Measurements from ENCODE around the gene ELF4. TPM values are rescaled to one million over a fixed set of nuclear protein-coding genes. Genes with fewer than 3 reads are reported as not detected.

The ELF4 gene
- 2.8 TPM for total RNA-seq
- long read RNA-seq, full-length matches to known transcripts = 1 of 2 reads
- long read RNA-seq, partial matches to known transcripts = 1 of 2 reads
- long read RNA-seq, other reads (novel, unspliced or antisense) = 0 of 2 reads

DNA sequence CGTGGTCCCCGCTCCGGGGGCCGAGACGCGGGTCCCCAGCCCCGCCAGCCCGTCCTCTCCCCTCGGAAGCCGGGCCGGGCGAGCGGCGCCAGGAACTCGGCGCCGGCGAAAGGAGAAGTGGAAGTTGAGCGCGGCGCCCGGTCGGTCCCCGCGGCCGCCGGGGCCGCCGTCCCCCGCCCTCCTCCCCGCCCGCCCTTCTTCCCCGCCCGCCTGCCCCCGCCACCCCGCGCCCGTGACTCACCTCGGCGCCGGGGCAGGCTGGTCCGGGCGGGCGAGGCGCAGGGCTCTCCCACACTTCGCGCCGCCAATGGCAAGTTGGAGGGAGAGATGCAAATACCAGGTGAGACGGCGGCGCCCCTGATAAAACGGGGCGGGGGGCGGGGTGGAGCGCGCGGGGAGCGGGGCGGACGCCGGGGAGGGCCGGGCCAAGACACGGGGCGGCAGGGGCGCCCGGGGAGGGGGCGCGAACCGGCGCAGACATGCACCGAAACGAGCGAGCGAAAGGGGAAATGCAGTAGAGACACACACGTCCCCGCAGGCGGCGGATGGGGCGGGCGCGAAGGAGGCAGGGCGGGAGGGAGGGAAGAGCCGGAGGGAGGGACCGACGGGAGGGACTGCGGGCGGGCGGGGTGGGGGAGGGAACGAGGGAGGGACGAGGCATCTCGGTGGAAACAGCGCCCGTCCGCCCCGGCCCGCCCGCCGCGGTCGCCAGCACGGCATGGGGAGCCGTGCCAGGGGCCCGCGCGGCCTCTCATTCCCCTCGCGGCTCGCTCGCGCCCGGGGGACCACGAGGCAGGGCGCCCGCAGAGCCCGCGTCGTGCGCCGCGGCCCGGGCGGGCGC, at the start of gene ELF4:
ELF4 (minus strand) TSS at position 119 of the 841 bp plus-strand sequence. CDS start 29,167 bp downstream, outside the sequence.
- intact Hi-C loops (cut with DNase I) = no loop called here
- ATAC-seq (peak; percentile 65), DNase-seq (ENCODE audit: missing footprints) (peak; percentile 70)

DNA sequence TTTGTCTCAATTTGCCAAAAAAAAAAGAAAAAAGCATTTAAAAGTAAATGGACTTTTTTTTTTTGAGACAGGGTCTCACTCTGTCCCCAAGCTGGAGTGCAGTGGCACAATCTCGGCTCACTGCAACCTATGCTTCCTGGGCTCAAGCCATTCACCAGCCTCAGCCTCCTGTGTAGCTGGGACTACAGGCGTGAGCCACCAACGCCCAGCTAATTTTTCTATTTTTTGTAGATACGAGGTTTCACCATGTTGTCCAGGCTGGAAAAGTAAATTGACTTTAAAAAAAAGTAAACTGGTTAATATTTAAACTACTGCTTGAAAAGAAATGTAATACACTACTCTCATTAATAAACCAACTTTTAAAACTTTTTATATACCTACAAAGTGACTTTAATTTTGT, 49.5 kb upstream of the ELF4 start:
- DNase-seq (ENCODE audit: missing footprints) = no peak
- ATAC-seq = no peak

DNA sequence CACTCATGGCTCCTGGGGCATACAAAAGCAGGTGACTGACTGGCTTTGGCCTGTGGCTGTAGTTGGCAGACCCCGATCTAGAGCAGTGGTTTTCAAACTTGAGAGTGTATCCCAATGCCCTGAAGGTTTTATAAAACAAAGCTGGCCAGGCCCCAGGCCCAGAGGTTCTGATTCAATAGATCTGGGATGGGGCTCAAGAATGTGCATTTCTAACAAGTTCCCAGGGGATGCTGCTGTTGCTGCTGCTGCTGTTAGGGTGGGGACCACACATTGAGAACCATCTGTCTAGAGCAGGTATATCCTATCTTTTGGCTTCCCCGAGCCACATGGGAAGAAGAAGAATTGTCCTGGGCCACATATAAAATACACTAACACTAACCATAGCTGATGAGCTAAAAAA, 48.0 kb upstream of the ELF4 start:
- DNase-seq (ENCODE audit: missing footprints) (no peak), ATAC-seq (no peak)
- intact Hi-C loops (cut with DNase I) = no loop called here

More for the DNA sequence above, 49.5 kb upstream of the ELF4 start:
- intact Hi-C loops (cut with DNase I) = no loop called here

DNA sequence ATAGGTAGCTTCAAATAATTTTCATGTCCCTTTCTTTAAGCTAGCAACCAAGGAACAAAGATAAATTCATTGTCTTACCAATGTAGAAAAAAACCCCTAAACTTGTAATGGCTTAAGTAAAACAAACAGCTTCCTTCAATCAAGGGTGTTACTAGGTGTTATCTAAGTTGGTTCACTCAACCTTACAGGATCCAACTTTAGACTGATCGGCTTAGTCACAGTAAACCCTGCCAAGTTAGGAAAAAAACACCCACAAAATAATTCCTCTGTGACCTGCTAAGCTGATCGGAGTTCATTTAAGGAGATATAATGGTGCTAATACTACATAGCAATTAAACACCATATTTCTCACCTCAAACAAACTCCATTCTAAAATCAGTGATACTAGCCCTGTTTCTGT, 45.3 kb upstream of the ELF4 start:
- no peak for ATAC-seq
- DNase-seq (ENCODE audit: missing footprints) = no peak
- intact Hi-C loops (cut with DNase I) = no loop called here

DNA sequence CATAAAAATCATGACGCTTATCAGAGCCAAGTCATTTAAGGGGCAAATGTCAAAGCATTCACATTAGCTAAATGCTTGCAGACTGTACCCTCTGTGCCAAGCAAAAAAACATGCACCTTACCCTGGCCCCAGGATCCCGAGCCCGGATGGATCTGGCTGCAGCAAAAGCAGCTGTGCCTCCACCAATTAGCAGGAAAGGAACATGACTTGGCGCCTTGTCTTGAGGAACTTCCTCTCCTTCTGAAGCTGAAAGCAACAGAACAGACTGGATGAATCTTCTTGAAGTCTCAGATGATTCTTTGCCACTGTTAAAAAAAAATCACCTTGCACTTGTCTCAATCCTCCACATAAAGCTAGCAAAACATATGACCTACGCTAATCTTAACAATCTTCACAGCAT, 37.3 kb upstream of the ELF4 start:
- intact Hi-C loops (cut with DNase I) = no loop called here
- ATAC-seq = no peak
- no peak for DNase-seq (ENCODE audit: missing footprints)

DNA sequence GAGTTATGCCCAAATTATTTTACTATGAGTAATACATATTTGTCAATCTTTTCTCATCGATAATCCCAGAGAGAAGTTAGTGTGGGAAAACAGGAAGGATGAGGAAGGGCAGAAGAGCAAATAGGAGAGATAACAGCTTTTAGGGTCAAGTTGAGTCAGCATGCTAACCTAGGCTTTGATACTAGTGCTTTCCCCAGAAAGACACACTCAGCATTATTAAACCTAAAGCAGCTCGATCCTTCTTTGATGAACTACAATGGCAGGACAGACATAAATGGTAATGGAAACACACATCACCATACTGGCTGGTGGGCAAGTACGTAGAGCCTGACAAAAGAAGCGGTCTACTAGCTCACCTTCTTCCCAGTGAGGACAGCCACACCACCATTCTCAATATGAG, 34.8 kb upstream of the ELF4 start:
- ATAC-seq (no peak), DNase-seq (ENCODE audit: missing footprints) (no peak)
- intact Hi-C loops (cut with DNase I) = no loop called here

DNA sequence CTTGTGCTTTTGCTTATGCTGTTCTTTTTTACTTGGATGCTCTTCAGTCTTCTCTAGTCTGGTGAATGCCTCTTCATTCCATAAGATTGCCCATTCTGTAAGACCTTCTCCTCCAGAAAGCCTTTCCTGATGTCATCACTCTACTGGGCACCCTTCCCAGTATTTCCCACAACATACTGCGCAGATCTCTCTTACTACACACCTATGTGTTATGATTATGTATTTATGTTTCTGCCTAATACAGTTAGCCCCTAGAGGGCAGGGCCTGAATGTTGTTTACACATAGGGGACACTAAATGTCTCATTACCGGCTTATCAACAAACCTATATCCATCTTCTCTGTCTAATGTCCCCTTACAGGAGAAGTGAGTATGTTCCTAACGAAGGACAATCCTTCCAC, 34.2 kb upstream of the ELF4 start:
- intact Hi-C loops (cut with DNase I) = no loop called here
- DNase-seq (ENCODE audit: missing footprints) (no peak), ATAC-seq (no peak)

DNA sequence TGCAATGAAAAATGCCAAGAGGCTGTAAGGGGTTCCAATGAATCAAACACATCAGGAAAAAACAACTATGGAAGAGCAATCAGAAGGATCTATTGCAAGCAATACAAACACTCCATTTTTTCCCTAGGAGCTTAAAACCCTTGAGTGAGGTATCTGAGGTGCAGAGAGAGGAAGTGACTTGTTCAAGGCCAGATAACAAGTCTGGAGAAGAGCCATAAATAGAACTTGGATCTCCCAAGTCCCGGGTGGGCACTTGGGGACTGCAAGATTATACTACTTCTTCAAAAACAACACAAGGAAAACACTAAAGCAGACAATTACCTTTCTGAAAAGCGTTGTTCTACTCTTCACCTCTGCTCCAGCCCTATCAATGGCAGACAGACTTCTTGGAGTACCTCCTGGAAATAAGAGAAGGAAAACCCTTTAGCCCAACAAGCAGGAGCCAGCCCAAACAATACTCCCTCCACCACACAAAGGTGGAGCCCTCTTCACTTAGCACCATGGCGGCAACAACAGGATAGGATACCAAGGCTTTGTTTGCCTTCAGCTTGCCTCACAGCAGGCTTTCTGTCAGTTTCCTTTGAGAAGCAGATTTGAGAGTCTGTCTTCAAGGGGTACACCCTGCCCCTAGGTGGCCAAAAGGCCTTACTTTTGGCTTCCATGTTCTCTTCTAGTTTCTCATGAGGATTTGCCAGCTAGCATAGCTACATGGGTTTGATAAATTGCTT, 29.3 kb upstream of the ELF4 start:
- DNase-seq (ENCODE audit: missing footprints) (no peak), ATAC-seq (no peak)
- intact Hi-C loops (cut with DNase I) = no loop called here

DNA sequence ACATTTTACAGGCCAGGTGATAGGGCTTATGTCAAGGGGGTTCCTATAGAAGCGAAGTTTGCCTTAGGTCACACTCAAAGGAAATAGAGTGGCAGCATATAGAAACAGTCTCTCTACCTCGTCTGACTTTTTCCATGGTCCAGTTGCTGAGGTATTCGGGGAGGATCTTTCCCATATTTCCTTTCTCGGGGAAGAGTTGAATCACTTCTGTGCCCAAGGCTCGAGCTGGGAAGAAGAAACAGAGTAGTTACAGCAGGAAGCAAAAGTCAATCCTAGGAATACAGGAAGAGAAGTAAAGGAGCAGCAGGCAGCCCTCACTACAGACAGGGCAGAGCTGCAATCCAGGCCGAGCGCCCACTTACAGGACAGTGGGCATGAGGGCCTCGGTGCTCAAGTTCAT, 26.7 kb upstream of the ELF4 start:
- ATAC-seq (no peak), DNase-seq (ENCODE audit: missing footprints) (no peak)
- intact Hi-C loops (cut with DNase I) = no loop called here

DNA sequence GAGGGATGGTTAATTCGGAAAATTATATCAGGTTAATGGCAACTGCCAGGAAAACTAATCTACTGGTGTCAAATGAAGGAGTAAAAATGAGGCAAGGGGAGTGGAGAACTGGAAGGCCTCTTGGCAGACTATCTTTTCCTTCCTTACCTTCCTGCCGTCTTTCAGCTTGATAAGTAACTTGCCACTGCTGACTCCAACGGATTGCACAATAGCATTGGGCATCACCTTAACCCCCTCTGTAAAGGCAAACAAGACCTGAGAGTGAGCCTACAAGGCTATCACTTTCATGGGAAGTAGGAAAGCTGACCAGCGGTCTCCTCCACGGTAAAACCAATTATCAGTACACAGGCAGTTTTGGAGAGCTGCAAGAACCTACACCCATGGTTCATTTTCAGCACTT, 26.2 kb upstream of the ELF4 start:
- ATAC-seq = no peak
- no peak for DNase-seq (ENCODE audit: missing footprints)
- intact Hi-C loops (cut with DNase I) = no loop called here

DNA sequence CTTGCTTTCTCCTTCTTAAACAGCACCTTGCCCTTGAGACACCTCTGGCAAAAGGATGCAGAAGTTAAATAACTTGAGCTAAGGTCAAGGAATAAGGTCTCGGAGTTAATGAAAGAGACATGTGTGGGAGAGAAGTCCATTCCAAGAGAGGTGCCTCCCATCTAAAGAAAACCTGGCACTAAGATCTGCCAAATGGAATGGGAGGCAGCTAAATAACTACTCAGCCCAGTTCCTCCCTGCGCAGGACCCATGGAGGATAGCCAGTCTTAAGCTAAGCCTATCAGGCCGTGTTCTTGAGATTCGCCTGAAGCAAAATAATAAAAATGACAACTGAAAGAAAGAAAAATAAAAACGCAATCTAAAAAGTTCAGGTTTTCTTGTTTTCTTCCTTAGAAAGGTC, 20.7 kb upstream of the ELF4 start:
- DNase-seq (ENCODE audit: missing footprints) (no peak), ATAC-seq (no peak)
- intact Hi-C loops (cut with DNase I) = no loop called here

DNA sequence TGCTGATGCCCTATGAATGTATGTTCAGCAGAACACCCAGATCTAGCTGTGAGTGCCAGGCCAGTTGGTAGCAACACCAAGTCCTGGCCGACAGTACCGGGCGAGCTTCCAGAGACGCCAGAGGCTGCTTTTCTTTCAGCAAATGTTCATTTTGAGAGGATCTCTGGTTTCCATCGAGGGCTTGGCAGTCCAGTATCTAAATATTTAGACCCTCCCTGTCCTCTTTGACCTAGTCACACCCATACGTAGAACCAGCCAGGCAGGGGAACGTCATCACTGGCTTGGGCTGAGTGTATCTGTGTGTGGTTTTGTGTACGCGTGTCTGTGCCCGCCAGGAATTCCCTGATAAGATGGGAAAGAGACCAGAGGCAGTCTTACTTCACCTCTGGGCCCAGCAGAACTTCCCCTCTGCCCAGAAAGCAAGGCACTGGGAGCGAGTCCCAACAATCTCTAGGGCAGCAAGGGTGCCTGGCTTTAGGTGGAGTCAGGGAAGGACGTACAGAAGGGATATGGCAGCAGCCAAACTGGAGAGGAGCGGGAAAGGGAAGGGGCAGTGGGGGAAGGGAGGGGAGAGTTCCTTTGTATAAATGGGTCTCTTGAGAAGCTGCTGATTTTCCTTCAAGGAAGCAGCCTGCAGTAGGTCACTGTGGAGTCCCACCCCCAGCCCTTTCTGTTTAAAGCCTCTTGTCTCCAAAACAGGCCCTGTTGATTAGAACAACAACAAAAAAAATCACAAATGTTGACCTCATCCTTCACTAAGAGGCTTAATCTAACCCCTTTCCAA, 15.0 kb upstream of the ELF4 start:
- ATAC-seq (peak; percentile 77), DNase-seq (ENCODE audit: missing footprints) (peak; percentile 70)
- intact Hi-C loops (cut with DNase I) = loop anchor here (2.0 kb wide), 1 partner anchor 40 kb away; the partner anchor contains the start of gene AIFM1

DNA sequence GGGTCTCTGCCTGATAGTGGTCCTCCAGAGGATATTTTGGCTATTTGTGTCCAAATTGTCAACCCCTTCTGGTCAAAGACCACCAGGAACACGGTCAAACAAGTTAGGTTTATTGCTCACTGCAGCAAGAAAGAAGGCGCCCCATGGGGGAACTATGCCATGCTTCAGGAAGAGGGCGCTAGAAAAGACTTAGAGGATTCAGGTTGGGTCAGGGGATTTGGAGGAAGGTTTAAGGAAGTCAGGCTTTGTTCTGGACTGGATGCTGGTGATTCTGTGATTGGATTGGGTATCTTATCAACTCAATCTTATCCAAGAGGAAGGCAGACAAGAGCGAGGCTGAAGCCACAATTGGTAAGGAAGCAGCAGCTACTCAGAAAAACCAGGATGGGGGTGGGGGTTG, 14.3 kb upstream of the ELF4 start:
- intact Hi-C loops (cut with DNase I) = loop anchor here (2.0 kb wide), 1 partner anchor 40 kb away; the partner anchor contains the start of gene AIFM1
- ATAC-seq (no peak), DNase-seq (ENCODE audit: missing footprints) (no peak)

DNA sequence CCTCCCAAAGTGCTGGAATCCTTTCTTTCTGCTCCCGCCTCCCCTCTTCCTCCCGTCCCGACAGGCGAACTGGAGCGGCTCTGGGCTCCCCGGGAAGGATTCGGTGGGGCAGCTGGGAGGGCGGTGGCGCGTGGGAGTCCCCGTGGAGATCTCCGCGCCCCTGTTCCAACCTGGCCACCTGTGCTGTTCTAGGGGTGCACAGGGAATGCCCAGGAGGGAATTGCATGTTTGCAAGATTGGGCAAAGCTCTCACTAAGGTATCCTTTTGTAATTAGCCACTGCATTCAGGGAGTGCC, 11.2 kb upstream of the ELF4 start:
- DNase-seq (ENCODE audit: missing footprints) (no peak), ATAC-seq (no peak)
- intact Hi-C loops (cut with DNase I) = loop anchor here (2.0 kb wide), 1 partner anchor 39 kb away; no protein-coding TSS in a partner anchor

DNA sequence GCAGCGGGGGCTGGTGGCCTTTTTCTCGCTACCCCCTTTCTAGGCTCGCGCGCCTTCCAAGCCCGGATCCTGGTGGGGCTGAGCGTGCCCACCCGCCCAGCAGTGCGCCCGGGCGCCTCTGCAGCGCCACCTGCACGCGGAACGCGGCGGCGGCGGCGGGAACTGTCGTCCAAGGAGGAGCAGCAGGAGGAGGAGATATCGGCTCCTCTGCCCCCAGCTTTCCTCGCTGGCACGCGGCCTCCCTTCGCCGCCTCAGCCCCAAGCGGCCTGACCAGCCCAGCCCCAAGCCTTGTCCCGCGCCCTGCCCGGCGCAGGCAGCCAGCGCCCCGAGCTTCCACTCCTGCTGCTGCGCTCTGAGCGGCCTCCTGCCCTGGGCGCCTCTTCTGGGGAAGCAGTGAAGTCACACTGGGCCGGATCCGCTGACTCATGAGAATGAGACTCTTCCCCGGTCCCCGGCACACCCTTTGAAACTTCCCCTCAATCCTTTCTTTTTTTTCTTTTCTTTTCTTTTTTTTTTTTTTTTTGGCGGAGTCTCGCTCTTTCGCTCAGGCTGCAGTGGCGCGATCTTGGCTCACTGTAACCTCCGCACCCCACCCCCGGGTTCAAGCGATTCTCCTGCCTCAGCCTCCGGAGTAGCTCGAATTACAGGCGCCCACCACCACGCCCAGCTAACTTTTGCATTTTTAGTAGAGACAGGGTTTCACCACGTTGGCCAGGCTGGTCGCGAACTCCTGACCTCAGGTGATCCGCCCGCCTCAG, 10.6 kb upstream of the ELF4 start:
- ATAC-seq = peak; percentile 83
- intact Hi-C loops (cut with DNase I) = loop anchor here (2.0 kb wide), 1 partner anchor 38 kb away; no protein-coding TSS in a partner anchor
- DNase-seq (ENCODE audit: missing footprints) = peak; percentile 91

DNA sequence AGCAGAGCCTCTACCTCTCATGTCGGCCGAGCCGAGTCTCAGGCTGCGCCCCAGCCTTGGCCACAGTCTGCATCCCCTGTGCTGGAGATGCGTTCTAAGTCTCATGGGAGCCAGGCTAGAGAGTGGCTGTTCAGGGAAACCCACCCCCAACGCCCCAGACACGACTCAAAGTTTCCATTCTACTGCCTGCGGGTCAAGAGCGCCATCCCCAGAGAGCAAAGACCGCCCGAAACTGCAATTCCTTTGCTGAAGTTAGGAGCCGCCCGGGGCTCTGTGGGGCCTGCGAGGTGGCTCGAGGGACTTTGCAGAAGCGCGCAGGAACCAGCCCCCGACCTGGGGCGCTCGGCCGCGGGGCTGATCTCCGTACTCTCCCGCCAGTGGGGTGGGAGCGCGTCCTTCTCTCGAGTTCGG, 10.0 kb upstream of the ELF4 start:
- DNase-seq (ENCODE audit: missing footprints) = no peak
- intact Hi-C loops (cut with DNase I) = loop anchor here (2.0 kb wide), 1 partner anchor 38 kb away; no protein-coding TSS in a partner anchor
- ATAC-seq = no peak

DNA sequence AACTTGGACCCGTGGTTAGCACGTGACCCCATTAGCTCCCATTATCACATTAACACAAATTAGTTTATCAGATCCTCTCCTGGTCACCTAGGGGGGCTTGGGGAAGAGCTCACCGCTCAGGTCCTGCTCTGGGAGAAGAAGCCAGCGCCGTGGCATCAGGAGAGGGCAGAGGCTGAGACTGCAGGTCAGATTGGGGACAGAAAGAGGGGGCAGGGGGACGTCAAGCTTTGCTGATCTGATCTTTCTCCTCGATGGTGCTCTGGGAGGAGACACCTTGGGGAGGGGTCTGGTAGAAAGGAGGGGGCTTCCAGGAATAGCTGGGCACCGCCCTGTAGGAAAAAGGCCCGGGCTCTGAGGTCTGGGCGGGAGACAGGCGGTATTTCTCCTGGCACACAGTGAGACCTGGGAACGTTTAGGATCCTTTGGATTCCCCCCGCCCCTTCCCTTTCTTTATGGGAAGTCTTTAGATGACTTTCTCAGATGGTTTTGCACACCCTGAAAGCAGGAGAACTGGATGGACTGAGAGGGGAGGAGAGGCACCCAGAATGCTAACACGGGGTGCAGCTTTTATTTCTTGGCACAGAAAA, 9.1 kb upstream of the ELF4 start:
- ATAC-seq (no peak), DNase-seq (ENCODE audit: missing footprints) (no peak)
- intact Hi-C loops (cut with DNase I) = no loop called here
